ENCODE data around the gene MEF2C.

- TF ChIP-seq POLR2AphosphoS5 (IDR thresholded peaks at IDR 0.05; ENCODE audit: low read depth, low read length): no peak
- TF ChIP-seq, protein P1, sequence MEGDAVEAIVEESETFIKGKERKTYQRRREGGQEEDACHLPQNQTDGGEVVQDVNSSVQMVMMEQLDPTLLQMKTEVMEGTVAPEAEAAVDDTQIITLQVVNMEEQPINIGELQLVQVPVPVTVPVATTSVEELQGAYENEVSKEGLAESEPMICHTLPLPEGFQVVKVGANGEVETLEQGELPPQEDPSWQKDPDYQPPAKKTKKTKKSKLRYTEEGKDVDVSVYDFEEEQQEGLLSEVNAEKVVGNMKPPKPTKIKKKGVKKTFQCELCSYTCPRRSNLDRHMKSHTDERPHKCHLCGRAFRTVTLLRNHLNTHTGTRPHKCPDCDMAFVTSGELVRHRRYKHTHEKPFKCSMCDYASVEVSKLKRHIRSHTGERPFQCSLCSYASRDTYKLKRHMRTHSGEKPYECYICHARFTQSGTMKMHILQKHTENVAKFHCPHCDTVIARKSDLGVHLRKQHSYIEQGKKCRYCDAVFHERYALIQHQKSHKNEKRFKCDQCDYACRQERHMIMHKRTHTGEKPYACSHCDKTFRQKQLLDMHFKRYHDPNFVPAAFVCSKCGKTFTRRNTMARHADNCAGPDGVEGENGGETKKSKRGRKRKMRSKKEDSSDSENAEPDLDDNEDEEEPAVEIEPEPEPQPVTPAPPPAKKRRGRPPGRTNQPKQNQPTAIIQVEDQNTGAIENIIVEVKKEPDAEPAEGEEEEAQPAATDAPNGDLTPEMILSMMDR (IDR thresholded peaks at IDR 0.05 in 2 of 3, conservative IDR thresholded peaks at IDR 0.05 in 1 of 3; ENCODE audit: borderline replicate concordance in 1 of 3, insufficient read depth in 1 of 3, low read depth in 2 of 3, low read length in 2 of 3): no peak
- no peak for TF ChIP-seq CEBPB (IDR thresholded peaks at IDR 0.05; ENCODE audit: low read depth)
- no peak for TF ChIP-seq EZH2phosphoT487 (IDR thresholded peaks at IDR 0.05; ENCODE audit: borderline replicate concordance)
- TF ChIP-seq, protein P2, sequence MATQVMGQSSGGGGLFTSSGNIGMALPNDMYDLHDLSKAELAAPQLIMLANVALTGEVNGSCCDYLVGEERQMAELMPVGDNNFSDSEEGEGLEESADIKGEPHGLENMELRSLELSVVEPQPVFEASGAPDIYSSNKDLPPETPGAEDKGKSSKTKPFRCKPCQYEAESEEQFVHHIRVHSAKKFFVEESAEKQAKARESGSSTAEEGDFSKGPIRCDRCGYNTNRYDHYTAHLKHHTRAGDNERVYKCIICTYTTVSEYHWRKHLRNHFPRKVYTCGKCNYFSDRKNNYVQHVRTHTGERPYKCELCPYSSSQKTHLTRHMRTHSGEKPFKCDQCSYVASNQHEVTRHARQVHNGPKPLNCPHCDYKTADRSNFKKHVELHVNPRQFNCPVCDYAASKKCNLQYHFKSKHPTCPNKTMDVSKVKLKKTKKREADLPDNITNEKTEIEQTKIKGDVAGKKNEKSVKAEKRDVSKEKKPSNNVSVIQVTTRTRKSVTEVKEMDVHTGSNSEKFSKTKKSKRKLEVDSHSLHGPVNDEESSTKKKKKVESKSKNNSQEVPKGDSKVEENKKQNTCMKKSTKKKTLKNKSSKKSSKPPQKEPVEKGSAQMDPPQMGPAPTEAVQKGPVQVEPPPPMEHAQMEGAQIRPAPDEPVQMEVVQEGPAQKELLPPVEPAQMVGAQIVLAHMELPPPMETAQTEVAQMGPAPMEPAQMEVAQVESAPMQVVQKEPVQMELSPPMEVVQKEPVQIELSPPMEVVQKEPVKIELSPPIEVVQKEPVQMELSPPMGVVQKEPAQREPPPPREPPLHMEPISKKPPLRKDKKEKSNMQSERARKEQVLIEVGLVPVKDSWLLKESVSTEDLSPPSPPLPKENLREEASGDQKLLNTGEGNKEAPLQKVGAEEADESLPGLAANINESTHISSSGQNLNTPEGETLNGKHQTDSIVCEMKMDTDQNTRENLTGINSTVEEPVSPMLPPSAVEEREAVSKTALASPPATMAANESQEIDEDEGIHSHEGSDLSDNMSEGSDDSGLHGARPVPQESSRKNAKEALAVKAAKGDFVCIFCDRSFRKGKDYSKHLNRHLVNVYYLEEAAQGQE (IDR thresholded peaks at IDR 0.05; ENCODE audit: low read depth): no peak
- TF ChIP-seq POLR2A (IDR thresholded peaks at IDR 0.05; ENCODE audit: borderline replicate concordance, extremely low read depth, insufficient read depth, insufficient read length): no peak
- TF ChIP-seq MAX (IDR thresholded peaks at IDR 0.05): no peak; the same call in 1 of the 2 replicates
- no peak for TF ChIP-seq YY1 (IDR thresholded peaks at IDR 0.05; ENCODE audit: extremely low read depth, insufficient replicate concordance, low read depth, low read length)
Observed at GRCh38 chr5:88675708-88676636, 207.0 kb downstream of the MEF2C start.
